Endodermal cell (in vitro differentiated cells): Measurements from ENCODE around the gene ZNF318. TPM values are rescaled to one million over a fixed set of nuclear protein-coding genes. Genes with fewer than 3 reads are reported as not detected.

Experiments used
- DNase-seq: peaks from one replicate; pipeline ENCODE4 v3.0.0-alpha.2; 2017
- H3K27ac ChIP-seq: 2 replicates; pipeline ENCODE4 v1.5.1; 2013; ENCODE audit warnings: mild to moderate bottlenecking, low read depth, low read length, moderate library complexity
- H3K27me3 ChIP-seq: 2 replicates; pipeline ENCODE4 v1.6.1; 2013; ENCODE audit warnings: mild to moderate bottlenecking, low read length, moderate library complexity; ENCODE audit not compliant: insufficient read depth, control insufficient read depth, poor library complexity, severe bottlenecking
- H3K36me3 ChIP-seq: 2 replicates; pipeline ENCODE4 v1.7.0; 2013; ENCODE audit warnings: mild to moderate bottlenecking, low read length, moderate library complexity; ENCODE audit not compliant: control insufficient read depth, insufficient read depth
- H3K4me1 ChIP-seq: one replicate; pipeline ENCODE4 v1.7.0; 2013; ENCODE audit warnings: low read length; ENCODE audit not compliant: control insufficient read depth, insufficient read depth
- H3K4me3 ChIP-seq: 2 replicates; pipeline ENCODE4 v1.5.1; 2013; ENCODE audit warnings: mild to moderate bottlenecking, low read length, moderate library complexity
- H3K9ac ChIP-seq: 2 replicates; pipeline ENCODE4 v1.6.1; 2013; ENCODE audit warnings: mild to moderate bottlenecking, low read length, moderate library complexity; ENCODE audit not compliant: poor library complexity, severe bottlenecking; ENCODE audit errors: extremely low read depth
- H3K9me3 ChIP-seq: 2 replicates; pipeline ENCODE4 v1.6.1; 2013; ENCODE audit warnings: mild to moderate bottlenecking, low read length, moderate library complexity; ENCODE audit not compliant: control insufficient read depth
- H3K27ac Mint-ChIP-seq: 2 replicates; pipeline ENCODE4 v1.8.0; 2020; ENCODE audit warnings: mixed read lengths
- H3K27me3 Mint-ChIP-seq: 2 replicates; pipeline ENCODE4 v1.8.0; 2021; ENCODE audit warnings: mild to moderate bottlenecking, mixed read lengths; ENCODE audit not compliant: insufficient read depth
- H3K36me3 Mint-ChIP-seq: 2 replicates; pipeline ENCODE4 v1.8.0; 2020; ENCODE audit warnings: low read depth, mixed read lengths
- H3K4me1 Mint-ChIP-seq: 2 replicates; pipeline ENCODE4 v1.8.0; 2020; ENCODE audit warnings: mixed read lengths
- H3K4me3 Mint-ChIP-seq: 2 replicates; pipeline ENCODE4 v1.8.0; 2020; ENCODE audit warnings: mild to moderate bottlenecking, moderate library complexity, mixed read lengths
- H3K9me3 Mint-ChIP-seq: 2 replicates; pipeline ENCODE4 v1.8.0; 2020; ENCODE audit warnings: mild to moderate bottlenecking, mixed read lengths
- CTCF ChIP-seq: fragments of 200-600 bp; sonication (generic); conservative IDR thresholded peaks from 2 replicates; pipeline ENCODE4 v1.5.0; 2021; ENCODE audit warnings: antibody characterized with exemption, mild to moderate bottlenecking
- WGBS, 2 experiments: methylation state at CpG; one replicate each; pipeline versions ENCODE4 v1.1.5 to v1.1.7; 2013; ENCODE audit warnings: missing lambda C conversion rate in 2 of 2, mixed read lengths in 1 of 2; ENCODE audit not compliant: insufficient coverage in 1 of 2, insufficient read length in 1 of 2; 5-methylcytosine and 5-hydroxymethylcytosine counted together
- total RNA-seq, 2 donors: library from RNA; stranded (reverse); fragmentation: NEBNext Ultra II Directional in 1 of 2; extraction: Animal tissue kit (Norgen Biotek cat#: 25700) in 1 of 2; gene quantifications; 2 replicates in 1 of 2; 3 replicates in 1 of 2; pipeline ENCODE4 v1.2.1, GENCODE V29; 2021

Gene ZNF318
- total RNA-seq, 2 donors from 2014 or later = 21.3 to 26.4 TPM

- WGBS, 2 experiments = 95% methylated on average over 5 to 6 of the region's 6 CpGs
- no peak for TF ChIP-seq CTCF
- H3K4me3 Mint-ChIP-seq = no peak overlapping the region
- Histone ChIP-seq H3K4me1 (peaks cover under 1% of the 10 kb centered on the region), H3K9me3 (no peaks in the 10 kb centered on the region), H3K36me3 (no peaks in the 10 kb centered on the region), H3K27ac (no peak overlapping the region), H3K9ac (no peak overlapping the region), H3K4me3 (no peak overlapping the region), H3K27me3 (no peaks in the 10 kb centered on the region)
- peaks cover 2% of the 10 kb centered on the region for H3K27me3 Mint-ChIP-seq
- H3K4me1 Mint-ChIP-seq = peaks cover 12% of the 10 kb centered on the region
- no peak for DNase-seq
- no peaks in the 10 kb centered on the region for H3K36me3 Mint-ChIP-seq
- no peaks in the 10 kb centered on the region for H3K9me3 Mint-ChIP-seq
- H3K27ac Mint-ChIP-seq = no peak overlapping the region
These were observed 77.1 kb downstream of the ZNF318 start for GRCh38 chr6:43292341-43292740.

GRCh38 chr6:43291708-43292107 lies 77.7 kb downstream of the ZNF318 start:
- H3K36me3 Mint-ChIP-seq = no peaks in the 10 kb centered on the region
- H3K9me3 Mint-ChIP-seq = no peaks in the 10 kb centered on the region
- Histone ChIP-seq H3K4me1 (no peaks in the 10 kb centered on the region), H3K9ac (no peak overlapping the region), H3K27ac (no peak overlapping the region), H3K27me3 (no peaks in the 10 kb centered on the region), H3K36me3 (no peaks in the 10 kb centered on the region), H3K4me3 (no peak overlapping the region), H3K9me3 (no peaks in the 10 kb centered on the region)
- WGBS, 2 experiments = no CpG with 5 or more reads among the region's 2 CpGs
- no peak overlapping the region for H3K4me3 Mint-ChIP-seq
- no peak for DNase-seq
- no peak overlapping the region for H3K27ac Mint-ChIP-seq
- peaks cover 2% of the 10 kb centered on the region for H3K27me3 Mint-ChIP-seq
- H3K4me1 Mint-ChIP-seq = peaks cover 12% of the 10 kb centered on the region
- TF ChIP-seq CTCF = no peak

DNA sequence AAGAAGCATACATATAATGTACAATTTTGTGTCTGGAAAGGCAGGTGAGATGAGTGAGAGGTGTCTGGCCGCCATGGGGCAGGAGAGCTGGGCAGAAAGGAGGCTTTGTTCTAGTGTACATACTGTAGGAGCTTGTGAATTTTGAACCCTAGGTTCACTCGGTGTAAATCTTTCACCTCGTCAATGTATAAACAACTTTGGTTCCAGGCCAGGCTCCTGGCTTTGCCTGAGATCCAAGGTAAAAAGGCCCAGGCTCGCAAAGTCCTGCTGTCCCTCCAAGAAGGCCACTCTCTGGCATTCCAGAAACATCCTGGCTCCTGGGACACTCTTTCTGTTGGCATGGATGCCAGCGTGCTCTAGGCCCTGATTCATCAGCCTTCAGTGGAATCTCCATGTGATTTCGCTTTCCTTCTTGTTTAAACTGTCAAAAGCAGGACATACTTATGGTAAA lies 78.5 kb downstream of the ZNF318 start:
- no peaks in the 10 kb centered on the region for H3K36me3 Mint-ChIP-seq
- H3K9me3 Mint-ChIP-seq = no peaks in the 10 kb centered on the region
- no peak for TF ChIP-seq CTCF
- no peak overlapping the region for H3K4me3 ChIP-seq
- WGBS, 2 experiments = 91% methylated on average over 5 to 6 of the region's 6 CpGs
- peaks cover 12% of the 10 kb centered on the region for H3K4me1 Mint-ChIP-seq
- H3K9me3 ChIP-seq = no peaks in the 10 kb centered on the region
- no peaks in the 10 kb centered on the region for H3K27me3 ChIP-seq
- no peaks in the 10 kb centered on the region for H3K4me1 ChIP-seq
- H3K27ac ChIP-seq = no peak overlapping the region
- H3K36me3 ChIP-seq = no peaks in the 10 kb centered on the region
- no peak for DNase-seq
- no peak overlapping the region for H3K9ac ChIP-seq
- H3K4me3 Mint-ChIP-seq = no peak overlapping the region
- H3K27me3 Mint-ChIP-seq = peaks cover 5% of the 10 kb centered on the region
- no peak overlapping the region for H3K27ac Mint-ChIP-seq
